ENCODE results near the gene SDK1. TPM values are rescaled to one million over a fixed set of nuclear protein-coding genes. Genes with fewer than 3 reads are reported as not detected.
A peak's percentile ranks its signal among the peaks of the same experiment; 100 is the strongest.

The SDK1 gene
- total RNA-seq, 2 experiments from 2014 or later: 0.20 to 0.25 TPM

DNA sequence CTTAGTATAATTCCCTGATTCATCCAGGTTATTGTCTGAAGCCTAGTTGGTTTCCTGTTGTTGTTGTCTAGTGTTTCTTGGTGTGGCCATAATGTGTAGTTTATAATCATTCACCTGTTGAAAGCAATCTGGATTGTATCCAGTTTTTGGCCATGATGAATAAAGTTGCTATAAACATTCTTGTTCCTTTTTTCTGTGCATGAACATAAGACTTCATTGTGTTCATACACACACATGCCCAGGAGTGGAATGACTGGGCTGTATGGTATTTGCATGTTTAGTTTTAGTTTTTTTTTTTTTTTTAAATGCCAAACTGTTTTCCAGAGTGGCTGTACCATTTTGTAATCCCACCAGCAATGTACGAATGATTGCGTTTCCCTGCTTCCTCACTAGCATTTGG, 349.8 kb downstream of the SDK1 start:
- H3K4me3 Mint-ChIP-seq: no peak overlapping the region
- H3K27ac Mint-ChIP-seq: no peak overlapping the region
- ATAC-seq (ENCODE audit: low read depth): no peak
- DNase-seq: no peak
- no peaks in the 10 kb centered on the region for H3K36me3 Mint-ChIP-seq
- no peaks in the 10 kb centered on the region for H3K9me3 Mint-ChIP-seq
- peaks cover 2% of the 10 kb centered on the region for H3K27me3 Mint-ChIP-seq
- POLR2A ChIA-PET: no interaction called here
- no peaks in the 10 kb centered on the region for H3K4me1 Mint-ChIP-seq

DNA sequence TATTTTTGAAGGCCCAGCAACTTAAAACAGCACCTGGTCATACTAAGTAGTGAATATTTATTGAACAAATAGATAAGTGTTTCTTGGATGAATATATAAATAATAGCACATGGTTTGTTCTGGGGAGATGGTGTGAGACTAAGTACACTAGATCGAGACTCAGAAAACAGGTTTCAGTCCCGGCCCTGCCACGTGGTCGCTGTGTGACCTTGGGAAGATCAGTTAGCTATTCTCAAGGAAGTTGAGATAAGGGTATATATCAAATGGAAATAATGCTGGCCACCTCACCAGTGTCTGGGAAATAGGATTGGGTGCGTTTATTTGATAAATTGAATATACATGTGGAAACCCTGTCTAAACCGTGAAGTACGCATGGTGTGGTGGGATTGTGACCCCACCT, 354.6 kb downstream of the SDK1 start:
- Mint-ChIP-seq H3K9me3 (no peaks in the 10 kb centered on the region), H3K27me3 (peaks cover 3% of the 10 kb centered on the region), H3K4me3 (no peak overlapping the region), H3K36me3 (no peaks in the 10 kb centered on the region), H3K4me1 (no peaks in the 10 kb centered on the region), H3K27ac (no peak overlapping the region)
- ATAC-seq (ENCODE audit: low read depth): no peak
- POLR2A ChIA-PET: no interaction called here
- no peak for DNase-seq

DNA sequence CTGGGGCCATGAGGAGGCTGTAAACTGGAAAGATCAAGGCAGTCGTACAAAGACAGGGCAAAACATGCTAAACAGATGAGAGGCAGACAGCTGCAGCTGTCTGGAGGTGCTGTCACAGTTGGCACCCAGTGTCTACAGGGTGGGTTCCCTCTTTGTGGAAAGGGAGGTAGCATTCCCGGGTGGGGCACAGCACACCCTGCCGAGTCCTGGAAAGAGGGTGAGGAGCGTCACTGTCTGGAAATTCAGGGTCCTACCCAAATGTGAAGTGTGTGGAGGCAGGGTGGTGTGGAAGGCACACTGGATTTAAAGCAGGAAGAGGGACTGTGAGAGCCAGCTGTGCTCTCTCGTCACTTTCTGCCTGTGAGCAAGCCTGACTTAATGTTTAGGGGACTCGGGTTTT, 356.2 kb downstream of the SDK1 start:
- POLR2A ChIA-PET: no interaction called here
- ATAC-seq (ENCODE audit: low read depth) (no peak), DNase-seq (no peak)
- Mint-ChIP-seq H3K36me3 (no peaks in the 10 kb centered on the region), H3K9me3 (no peaks in the 10 kb centered on the region), H3K4me3 (no peak overlapping the region), H3K27ac (no peak overlapping the region), H3K4me1 (no peaks in the 10 kb centered on the region), H3K27me3 (peaks cover 3% of the 10 kb centered on the region)

DNA sequence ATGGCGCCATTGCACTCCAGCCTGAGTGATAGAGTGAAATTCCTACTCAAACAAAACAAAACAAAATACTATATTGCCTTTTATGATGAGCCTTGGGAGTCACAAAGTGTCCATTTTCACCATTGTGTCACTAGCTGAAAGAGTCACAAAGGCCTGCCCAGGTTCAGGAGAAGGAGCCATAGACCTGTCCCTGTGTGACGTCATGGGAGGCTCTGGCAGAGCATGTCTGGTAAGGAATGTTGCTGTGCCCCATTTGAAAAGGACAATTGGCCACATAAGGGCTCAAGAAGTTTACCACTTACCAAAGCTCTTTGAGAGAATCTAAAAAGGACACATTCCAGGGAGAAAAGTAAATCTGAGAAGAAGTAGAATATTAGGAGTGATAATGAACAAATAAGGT, 367.7 kb downstream of the SDK1 start:
- DNase-seq: no peak
- no peak for ATAC-seq (ENCODE audit: low read depth)
- no peaks in the 10 kb centered on the region for H3K27me3 Mint-ChIP-seq
- H3K36me3 Mint-ChIP-seq: no peaks in the 10 kb centered on the region
- no peaks in the 10 kb centered on the region for H3K9me3 Mint-ChIP-seq
- no peak overlapping the region for H3K4me3 Mint-ChIP-seq
- POLR2A ChIA-PET: no interaction called here
- peaks cover 5% of the 10 kb centered on the region for H3K4me1 Mint-ChIP-seq
- no peak overlapping the region for H3K27ac Mint-ChIP-seq

DNA sequence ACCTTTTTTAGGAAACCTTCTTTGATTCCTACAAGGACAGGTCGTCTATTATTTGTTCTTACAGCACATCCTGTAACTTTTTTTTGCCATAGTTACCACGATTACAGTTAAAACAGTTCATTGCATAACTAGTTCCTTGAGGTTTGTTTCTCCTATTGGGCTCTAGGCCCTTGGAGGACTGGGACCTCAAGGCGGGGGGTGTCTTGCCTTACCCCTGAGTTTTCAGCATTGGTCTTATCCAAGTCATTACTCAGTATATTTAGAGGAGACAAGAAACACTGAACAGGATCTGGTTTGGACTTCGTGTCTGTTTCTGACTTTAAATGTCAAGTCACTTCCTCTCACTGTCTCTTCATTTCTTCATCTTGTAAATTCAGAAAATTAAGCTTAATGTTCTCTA, 369.8 kb downstream of the SDK1 start:
- ATAC-seq (ENCODE audit: low read depth): peak; percentile 54
- Mint-ChIP-seq H3K4me1 (peaks cover 5% of the 10 kb centered on the region), H3K4me3 (no peak overlapping the region), H3K9me3 (no peaks in the 10 kb centered on the region), H3K36me3 (no peaks in the 10 kb centered on the region), H3K27me3 (no peaks in the 10 kb centered on the region), H3K27ac (no peak overlapping the region)
- POLR2A ChIA-PET: no interaction called here
- DNase-seq: no peak

DNA sequence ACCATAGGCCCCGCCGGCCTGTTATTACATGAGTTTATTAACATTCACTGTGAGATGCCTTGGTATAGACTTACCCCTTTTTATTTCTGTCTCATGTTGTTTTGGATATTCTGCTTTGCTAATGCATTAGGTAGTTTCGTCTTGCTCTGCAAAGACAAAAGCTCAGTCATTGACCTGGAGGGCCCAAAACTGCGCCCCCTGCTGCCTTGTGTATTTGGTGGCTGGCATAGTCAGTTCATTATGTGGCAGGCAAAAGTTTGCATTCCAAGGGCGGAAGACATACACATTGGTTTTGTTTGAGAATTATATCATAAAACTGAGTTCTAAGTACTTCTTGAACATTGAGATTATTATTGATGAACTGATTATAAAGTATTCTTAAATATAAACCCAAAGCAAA, 372.5 kb downstream of the SDK1 start:
- DNase-seq: peak; percentile 42
- no peaks in the 10 kb centered on the region for H3K27me3 Mint-ChIP-seq
- no peak overlapping the region for H3K27ac Mint-ChIP-seq
- peaks cover 5% of the 10 kb centered on the region for H3K4me1 Mint-ChIP-seq
- POLR2A ChIA-PET: no interaction called here
- no peak overlapping the region for H3K4me3 Mint-ChIP-seq
- H3K9me3 Mint-ChIP-seq: no peaks in the 10 kb centered on the region
- ATAC-seq (ENCODE audit: low read depth): no peak
- H3K36me3 Mint-ChIP-seq: no peaks in the 10 kb centered on the region

DNA sequence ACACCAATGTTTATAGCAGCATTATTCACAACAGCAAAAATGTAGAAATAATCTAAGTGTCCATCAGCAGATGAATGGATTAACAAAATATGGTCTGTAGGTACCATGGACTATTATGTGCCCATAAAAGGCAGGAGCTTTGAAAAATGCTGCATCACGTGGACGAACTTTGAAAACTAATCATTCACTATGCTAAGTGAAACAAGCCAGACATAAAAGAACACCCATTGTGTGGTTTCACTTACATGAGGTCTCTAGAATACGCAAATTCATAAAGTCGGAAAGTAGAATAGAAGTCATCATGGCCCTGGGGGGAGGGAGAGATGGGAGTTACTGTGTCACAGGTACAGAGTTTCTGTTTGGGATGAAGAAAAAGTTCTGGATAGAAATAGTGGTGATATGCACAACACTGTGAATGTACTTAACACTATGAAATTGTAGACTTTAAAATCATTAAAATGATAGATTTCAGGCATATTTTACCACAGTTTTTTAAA, 377.3 kb downstream of the SDK1 start:
- Mint-ChIP-seq H3K27me3 (no peaks in the 10 kb centered on the region), H3K4me3 (no peak overlapping the region), H3K4me1 (peaks cover 1% of the 10 kb centered on the region), H3K36me3 (no peaks in the 10 kb centered on the region), H3K27ac (no peak overlapping the region), H3K9me3 (no peaks in the 10 kb centered on the region)
- ATAC-seq (ENCODE audit: low read depth) (no peak), DNase-seq (no peak)
- POLR2A ChIA-PET: no interaction called here

DNA sequence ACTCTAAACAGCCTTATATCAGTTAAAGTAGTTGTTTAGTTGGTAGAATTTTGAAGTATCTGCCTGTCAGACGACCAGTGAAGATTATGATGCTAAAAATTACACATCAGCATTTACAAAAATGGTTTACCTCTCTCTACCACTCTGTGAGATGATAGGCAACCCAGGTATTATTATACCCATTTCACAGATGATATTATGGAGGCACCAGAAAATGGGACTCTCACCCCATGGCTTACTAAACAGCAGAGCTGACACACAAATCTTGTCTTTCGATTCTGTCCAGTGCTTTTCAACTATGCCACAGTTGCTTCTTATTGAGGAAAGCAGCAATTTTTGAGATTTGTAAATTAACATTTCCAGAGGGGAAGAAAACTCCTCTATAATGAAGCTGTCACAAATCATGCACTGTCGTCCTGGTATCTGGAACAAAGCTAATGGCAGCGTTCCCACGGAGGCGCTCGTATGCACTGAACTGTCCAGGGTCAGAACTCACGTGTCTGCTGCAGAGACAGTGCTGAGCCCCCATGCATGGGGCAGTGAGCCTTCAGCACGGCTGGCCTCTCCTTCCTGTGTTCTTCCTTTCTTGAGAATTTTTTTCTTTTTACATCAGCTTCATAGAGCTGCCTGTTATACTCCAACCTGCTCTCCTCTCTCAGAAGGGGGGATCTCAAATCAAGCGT, 381.1 kb downstream of the SDK1 start:
- Mint-ChIP-seq H3K9me3 (no peaks in the 10 kb centered on the region), H3K36me3 (no peaks in the 10 kb centered on the region), H3K27me3 (peaks cover 2% of the 10 kb centered on the region), H3K27ac (no peak overlapping the region), H3K4me3 (no peak overlapping the region), H3K4me1 (no peaks in the 10 kb centered on the region)
- POLR2A ChIA-PET: no interaction called here
- no peak for DNase-seq
- no peak for ATAC-seq (ENCODE audit: low read depth)

DNA sequence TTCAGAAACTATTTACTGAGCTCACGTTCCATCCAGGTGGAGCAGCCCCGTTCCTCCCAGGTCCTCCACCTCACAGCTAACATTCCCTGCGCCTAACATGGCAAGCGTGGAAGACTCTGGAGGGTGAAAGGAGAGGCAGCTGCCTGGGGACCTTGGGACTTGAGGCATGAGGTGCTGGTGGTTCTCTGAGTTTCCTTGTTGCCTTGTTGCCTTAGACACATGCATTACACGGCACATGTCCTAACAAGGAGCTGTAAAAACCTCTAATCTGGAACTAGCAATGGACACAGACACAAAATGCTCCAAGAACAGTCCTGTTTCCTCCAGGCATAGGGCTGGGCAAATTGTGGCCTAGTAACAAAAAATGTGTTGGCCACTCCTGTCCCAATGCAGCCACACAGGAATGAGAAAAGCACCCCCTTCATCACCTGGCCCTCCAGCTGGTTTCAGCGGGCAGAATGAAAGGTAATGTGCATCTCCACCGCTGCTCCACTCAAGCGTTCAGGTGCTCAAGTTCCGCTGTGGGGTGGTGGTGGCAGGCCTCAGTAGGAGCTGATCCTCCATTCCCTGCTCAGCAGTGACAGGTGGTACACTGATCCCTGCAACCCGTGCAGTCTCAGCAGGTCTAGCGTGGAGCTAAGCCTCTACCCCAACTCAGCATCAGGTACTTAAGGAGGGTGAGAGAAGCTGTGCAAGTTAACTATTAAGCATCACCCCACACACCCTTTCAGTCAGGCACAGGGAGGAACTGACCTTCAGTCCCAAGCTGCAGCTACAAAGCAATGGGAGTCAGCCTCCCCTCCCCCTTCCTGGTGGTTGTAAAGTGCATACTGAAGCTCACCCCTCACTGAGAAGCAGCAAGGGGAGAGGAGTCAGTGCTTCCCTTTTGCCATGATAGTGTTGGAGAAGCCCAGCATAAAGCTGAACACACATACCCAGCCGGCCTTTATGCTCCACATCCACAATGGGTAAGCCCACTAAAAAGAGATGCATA, 382.8 kb downstream of the SDK1 start:
- H3K4me3 Mint-ChIP-seq: no peak overlapping the region
- no peak overlapping the region for H3K27ac Mint-ChIP-seq
- H3K36me3 Mint-ChIP-seq: no peaks in the 10 kb centered on the region
- no peaks in the 10 kb centered on the region for H3K4me1 Mint-ChIP-seq
- peaks cover 2% of the 10 kb centered on the region for H3K27me3 Mint-ChIP-seq
- ATAC-seq (ENCODE audit: low read depth) (no peak), DNase-seq (no peak)
- no peaks in the 10 kb centered on the region for H3K9me3 Mint-ChIP-seq
- POLR2A ChIA-PET: no interaction called here

DNA sequence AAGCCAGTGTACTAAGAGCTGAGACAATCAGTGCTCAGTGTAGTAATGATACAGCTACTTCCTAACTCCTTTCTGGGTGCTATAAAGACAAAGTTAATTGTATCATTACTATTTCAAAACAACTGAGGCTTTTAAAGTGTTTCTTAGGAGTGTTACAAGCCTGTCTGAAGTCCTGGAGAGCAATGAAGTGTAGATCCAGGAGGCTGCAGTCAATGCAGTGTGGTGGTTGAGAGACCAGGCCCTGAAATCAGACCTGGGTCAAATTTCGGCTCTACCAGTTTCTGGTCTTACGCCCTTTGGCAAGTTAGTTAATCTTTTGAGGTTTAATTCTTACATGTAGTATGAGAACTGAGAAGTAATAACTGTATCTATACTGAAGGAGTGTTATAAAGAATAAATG, 387.0 kb downstream of the SDK1 start:
- POLR2A ChIA-PET: no interaction called here
- no peak for ATAC-seq (ENCODE audit: low read depth)
- no peak for DNase-seq
- Mint-ChIP-seq H3K9me3 (no peaks in the 10 kb centered on the region), H3K4me1 (no peaks in the 10 kb centered on the region), H3K27me3 (peaks cover 6% of the 10 kb centered on the region), H3K36me3 (no peaks in the 10 kb centered on the region), H3K4me3 (no peak overlapping the region), H3K27ac (no peak overlapping the region)

DNA sequence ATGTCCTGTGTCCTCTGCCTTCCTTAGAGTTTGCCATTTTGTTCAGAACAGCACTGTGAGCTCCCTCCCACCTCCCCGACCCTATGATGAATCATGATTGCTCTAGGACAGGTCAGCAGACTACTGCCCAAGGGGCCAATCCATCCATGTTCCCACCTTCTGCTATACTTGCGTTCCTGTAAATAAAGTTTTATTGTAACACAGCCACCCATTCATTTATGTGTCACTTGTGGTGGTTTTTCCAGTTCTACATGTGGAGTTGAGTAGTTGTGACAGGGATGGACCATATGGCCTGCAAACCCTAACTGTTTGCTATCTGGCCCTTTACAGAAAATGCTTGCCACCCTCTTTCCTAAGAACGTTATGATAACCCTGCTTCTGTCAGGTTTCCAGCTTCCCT, 387.8 kb downstream of the SDK1 start:
- ATAC-seq (ENCODE audit: low read depth) (no peak), DNase-seq (no peak)
- POLR2A ChIA-PET: no interaction called here
- H3K4me3 Mint-ChIP-seq: no peak overlapping the region
- no peaks in the 10 kb centered on the region for H3K4me1 Mint-ChIP-seq
- no peaks in the 10 kb centered on the region for H3K9me3 Mint-ChIP-seq
- no peaks in the 10 kb centered on the region for H3K36me3 Mint-ChIP-seq
- H3K27ac Mint-ChIP-seq: no peak overlapping the region
- peaks cover 6% of the 10 kb centered on the region for H3K27me3 Mint-ChIP-seq

DNA sequence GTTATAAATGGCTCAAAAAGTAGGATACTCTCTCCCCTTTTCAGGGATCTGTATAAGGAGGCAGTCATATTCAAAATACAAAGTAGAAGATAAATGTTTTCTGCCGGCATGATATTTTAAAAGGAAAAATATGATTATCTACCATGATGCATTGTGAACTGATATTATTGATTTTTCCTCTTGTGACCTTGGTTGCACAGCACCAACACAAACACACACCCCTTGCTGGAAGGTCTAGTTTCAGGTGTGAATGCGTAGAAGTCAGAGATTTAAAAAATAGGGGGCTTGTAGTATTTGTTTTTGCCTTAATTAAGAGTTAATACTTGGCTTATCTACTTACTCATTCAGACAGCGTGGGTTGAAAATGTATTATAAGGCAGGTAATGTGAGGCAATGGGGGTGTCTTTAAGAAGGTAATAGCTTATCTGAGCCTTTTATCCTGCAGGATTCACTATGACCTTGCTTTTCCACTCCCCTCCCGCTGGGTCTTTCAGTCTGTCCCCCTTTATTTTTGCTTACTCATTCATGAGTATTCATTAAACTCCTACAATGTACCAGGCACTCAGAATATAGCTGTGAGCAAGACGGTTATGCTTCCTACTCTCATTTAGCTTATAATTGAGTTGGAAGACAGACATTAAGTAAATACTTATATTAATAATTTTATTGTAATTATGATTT, 390.6 kb downstream of the SDK1 start:
- POLR2A ChIA-PET: no interaction called here

DNA sequence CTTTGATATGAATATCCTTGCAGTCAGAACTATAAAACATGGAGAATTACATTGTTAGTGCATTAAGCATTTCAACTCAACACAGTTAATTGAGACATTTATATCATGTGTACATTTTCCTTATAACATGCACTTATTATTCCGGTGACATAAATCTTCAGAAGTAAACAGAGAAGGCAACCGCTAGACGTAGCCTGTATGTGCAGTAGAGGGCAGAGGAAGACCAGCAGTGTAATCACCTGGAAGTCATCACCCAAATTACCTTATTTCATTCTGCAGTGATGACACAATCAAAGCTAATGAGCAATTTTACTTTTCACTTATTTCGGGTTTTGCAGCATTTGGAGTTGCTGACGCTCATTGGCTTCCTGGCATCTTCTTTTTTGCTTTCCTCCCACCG, 394.6 kb downstream of the SDK1 start:
- Mint-ChIP-seq H3K9me3 (no peaks in the 10 kb centered on the region), H3K27ac (no peak overlapping the region), H3K36me3 (no peaks in the 10 kb centered on the region), H3K4me3 (no peak overlapping the region), H3K27me3 (peaks cover 5% of the 10 kb centered on the region), H3K4me1 (peaks cover 9% of the 10 kb centered on the region)
- no peak for DNase-seq
- POLR2A ChIA-PET: no interaction called here
- ATAC-seq (ENCODE audit: low read depth): no peak

More for the DNA sequence above, 390.6 kb downstream of the SDK1 start:
- H3K9me3 Mint-ChIP-seq: no peaks in the 10 kb centered on the region
- ATAC-seq (ENCODE audit: low read depth) (no peak), DNase-seq (no peak)
- peaks cover 3% of the 10 kb centered on the region for H3K27me3 Mint-ChIP-seq
- no peaks in the 10 kb centered on the region for H3K36me3 Mint-ChIP-seq
- no peaks in the 10 kb centered on the region for H3K4me1 Mint-ChIP-seq
- H3K27ac Mint-ChIP-seq: no peak overlapping the region
- no peak overlapping the region for H3K4me3 Mint-ChIP-seq

Data from activated naive CD8-positive, alpha-beta T cell treated with anti-CD3 and anti-CD28 coated beads, Interleukin-2, amount 10 ng/mL, durations not matched to agents 7 days and 5 days (primary cell).